T-cell (primary cell): ENCODE data around the gene CCNY. TPM values are rescaled to one million over a fixed set of nuclear protein-coding genes. Genes with fewer than 3 reads are reported as not detected.
"Not testable (repeated sequence)": the region's sequence is repeated elsewhere in the genome, so short reads cannot be mapped to it uniquely, and the experiment has no call there.

ENCODE experiments used
- ATAC-seq, 4 experiments: fragments of 200-7000 bp in 3 of 4; fragments of 150-1000 bp in 1 of 4; cut with Tn5 transposase; replicated peaks in 1 of 4; 1 replicate in 3 of 4; 2 replicates in 1 of 4; pipeline ENCODE4 v1.10.0; 2021; ENCODE audit warnings: moderate library complexity in 3 of 4, mild to moderate bottlenecking in 2 of 4, moderate number of reproducible peaks in 1 of 4
- CTCF ChIA-PET, 2 donors: fragments of 300-600 bp; sonication (Branson Sonifier 250); formaldehyde crosslinking; loops; one replicate each; lab custom pipeline; 2022; ENCODE audit warnings: antibody characterized with exemption in 2 of 2; lab: Charles Lee
- POLR2A ChIA-PET, 2 donors: fragments of 300-600 bp; sonication (Branson Sonifier 250); formaldehyde crosslinking; loops; one replicate each; lab custom pipeline; 2022; ENCODE audit warnings: antibody characterized with exemption in 2 of 2; lab: Charles Lee
- DNase-seq, 35 experiments: peaks; one replicate each; pipeline versions ENCODE4 v3.0.0 to v3.0.0-alpha.2; 2013 to 2023
- H3K27ac ChIP-seq: one replicate; pipeline ENCODE4 v1.5.1; 2013; ENCODE audit warnings: low read length
- H3K27me3 ChIP-seq, 2 experiments: replicated peaks in 1 of 2; 1 replicate in 1 of 2; 2 replicates in 1 of 2; pipeline versions ENCODE4 v1.6.1 to v1.7.0; 2013; ENCODE audit warnings: low read length in 1 of 2, mixed read lengths in 1 of 2; ENCODE audit not compliant: control insufficient read depth in 2 of 2, insufficient read depth in 2 of 2; ENCODE audit errors: extremely low read depth in 1 of 2
- H3K36me3 ChIP-seq, 2 donors: 1 replicate in 1 of 2; 2 replicates in 1 of 2; pipeline versions ENCODE4 v1.6.1 to v1.7.0; 2013; ENCODE audit warnings: low read length in 1 of 2; ENCODE audit not compliant: control insufficient read depth in 2 of 2, insufficient read depth in 1 of 2; ENCODE audit errors: extremely low read depth in 1 of 2
- H3K4me1 ChIP-seq, 2 experiments: 1 replicate in 1 of 2; 2 replicates in 1 of 2; pipeline versions ENCODE4 v1.6.1 to v1.7.0; 2013; ENCODE audit warnings: low read length in 2 of 2, mixed read lengths in 1 of 2; ENCODE audit not compliant: insufficient read depth in 2 of 2, control insufficient read depth in 1 of 2; ENCODE audit errors: extremely low read depth in 1 of 2
- H3K4me3 ChIP-seq, 2 donors: 1 replicate in 1 of 2; 2 replicates in 1 of 2; pipeline versions ENCODE4 v1.5.1 to v1.7.0; 2013; ENCODE audit warnings: mild to moderate bottlenecking in 2 of 2, low read length in 1 of 2, moderate library complexity in 1 of 2; ENCODE audit not compliant: control insufficient read depth in 1 of 2; ENCODE audit errors: extremely low read depth in 1 of 2
- H3K9me3 ChIP-seq: 2 replicates; pipeline ENCODE4 v1.7.0; 2013
- H3K27ac Mint-ChIP-seq, 2 donors: one replicate each; pipeline ENCODE4 v1.8.0; 2020 to 2021; ENCODE audit warnings: mild to moderate bottlenecking in 2 of 2, mixed read lengths in 2 of 2
- H3K27me3 Mint-ChIP-seq, 2 donors: one replicate each; pipeline ENCODE4 v1.8.0; 2021 to 2022; ENCODE audit warnings: mixed read lengths in 2 of 2
- H3K36me3 Mint-ChIP-seq: one replicate; pipeline ENCODE4 v1.8.0; 2021; ENCODE audit warnings: mixed read lengths
- H3K4me1 Mint-ChIP-seq, 3 donors: one replicate each; pipeline ENCODE4 v1.8.0; 2020 to 2022; ENCODE audit warnings: mixed read lengths in 3 of 3, mild to moderate bottlenecking in 1 of 3
- H3K4me3 Mint-ChIP-seq, 3 donors: one replicate each; pipeline ENCODE4 v1.8.0; 2020 to 2022; ENCODE audit warnings: mild to moderate bottlenecking in 3 of 3, mixed read lengths in 3 of 3, moderate library complexity in 3 of 3
- H3K9me3 Mint-ChIP-seq, 3 donors: one replicate each; pipeline ENCODE4 v1.8.0; 2020 to 2022; ENCODE audit warnings: mixed read lengths in 3 of 3
- WGBS: methylation state at CpG from one replicate; pipeline ENCODE4 v1.1.5; 2013; ENCODE audit warnings: missing lambda C conversion rate; ENCODE audit not compliant: insufficient coverage; 5-methylcytosine and 5-hydroxymethylcytosine counted together
- total RNA-seq, 35 experiments: library from RNA in 6 of 35; stranded (reverse) in 6 of 35; fragments of 120-200 nt in 1 of 35; gene quantifications; one replicate each; pipeline versions ENCODE4 v1.2.1 to v1.2.4 and lab custom pipeline; 2013 to 2026

CCNY gene
- total RNA-seq, 5 donors from 2014 or later (not counting 1 experiment from before 2014, with no cell fraction given) = 62.5 to 75.2 (median 62.8) TPM

- H3K27me3 Mint-ChIP-seq, H3K27ac Mint-ChIP-seq, POLR2A ChIA-PET, H3K4me1 ChIP-seq, H3K9me3 ChIP-seq, H3K27ac ChIP-seq, CTCF ChIA-PET, H3K27me3 ChIP-seq, H3K4me3 ChIP-seq, H3K4me3 Mint-ChIP-seq, ATAC-seq, DNase-seq: not testable (repeated sequence)
- Mint-ChIP-seq H3K4me1 (peaks cover 26 to 37% (median 36%) of the 10 kb centered on the region in 3 donors), H3K9me3 (peaks cover 18 to 30% (median 21%) of the 10 kb centered on the region in 3 donors), H3K36me3 (peaks cover 83% of the 10 kb centered on the region)
- no CpG with 5 or more reads among the region's 3 CpGs for WGBS
- H3K36me3 ChIP-seq = peaks cover 10 to 32% of the 10 kb centered on the region in 2 donors
Observed at GRCh38 chr10:35537925-35538324, 201.6 kb downstream of the CCNY start.

DNA sequence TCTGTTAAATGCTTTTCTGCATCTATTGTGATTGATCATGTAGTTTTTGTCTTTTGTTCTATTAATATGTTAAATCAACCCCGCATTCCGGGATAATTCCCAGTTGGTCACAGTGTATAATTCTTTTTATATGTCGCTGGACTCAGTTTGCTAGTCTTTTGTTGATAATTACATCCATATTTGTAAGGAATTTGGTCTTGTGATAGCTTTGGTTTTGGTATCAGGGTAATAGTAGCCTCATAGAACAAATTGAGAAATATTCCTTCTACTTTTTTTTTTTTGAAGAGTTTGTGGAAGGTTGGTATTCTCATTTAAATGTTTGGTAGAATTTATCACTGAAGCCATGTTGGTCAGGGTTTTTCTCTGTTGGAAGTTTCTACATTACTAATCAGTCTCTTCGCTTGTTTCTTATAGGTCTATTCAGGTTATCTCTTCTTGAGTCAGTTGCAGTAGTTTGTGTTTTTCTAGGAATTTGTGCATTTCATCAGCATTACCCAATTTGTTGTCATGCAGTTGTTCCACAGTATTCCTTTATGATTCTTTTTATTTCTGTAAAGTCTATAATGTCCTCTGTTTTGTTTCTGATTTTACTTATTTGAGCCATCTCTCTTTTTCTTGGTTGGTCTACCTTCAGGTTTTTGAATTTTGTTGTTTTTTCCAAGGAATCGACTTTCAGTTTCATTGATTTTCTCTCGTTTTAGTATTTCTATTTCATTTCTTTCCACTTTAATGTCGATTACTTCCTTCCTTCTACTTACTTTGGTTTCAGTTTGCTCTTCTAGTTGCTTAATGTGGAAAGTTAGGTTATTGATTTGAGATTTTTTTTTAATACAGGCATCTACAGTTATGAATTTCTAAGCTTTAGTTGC, 204.2 kb downstream of the CCNY start:
- DNase-seq = no peak
- H3K4me3 ChIP-seq = no peak overlapping the region
- WGBS = no CpG with 5 or more reads among the region's 7 CpGs
- peaks cover 3 to 9% of the 10 kb centered on the region in 2 donors for H3K36me3 ChIP-seq
- no peaks in the 10 kb centered on the region for H3K4me1 ChIP-seq
- peaks cover 3% of the 10 kb centered on the region for H3K9me3 ChIP-seq
- peaks cover 26 to 37% (median 36%) of the 10 kb centered on the region in 3 donors for H3K4me1 Mint-ChIP-seq
- H3K27me3 Mint-ChIP-seq = no peaks in the 10 kb centered on the region
- H3K27ac ChIP-seq = no peak overlapping the region
- peaks cover 6 to 15% (median 6%) of the 10 kb centered on the region in 3 donors for H3K9me3 Mint-ChIP-seq
- CTCF ChIA-PET = no interaction called here
- no peak overlapping the region for H3K4me3 Mint-ChIP-seq
- peaks cover 67% of the 10 kb centered on the region for H3K36me3 Mint-ChIP-seq
- H3K27ac Mint-ChIP-seq = peak overlapping the region; percentile 35 to 47
- no peak for ATAC-seq
- no peaks in the 10 kb centered on the region for H3K27me3 ChIP-seq
- POLR2A ChIA-PET = no interaction called here

- peaks cover 0 to 6% (median 4%) of the 10 kb centered on the region in 3 donors for H3K9me3 Mint-ChIP-seq
- Histone ChIP-seq H3K36me3 (peaks cover 3 to 6% of the 10 kb centered on the region in 2 donors), H3K27me3 (no peaks in the 10 kb centered on the region), H3K9me3 (no peaks in the 10 kb centered on the region), H3K4me3 (no peak overlapping the region), H3K4me1 (no peaks in the 10 kb centered on the region), H3K27ac (no peak overlapping the region)
- H3K4me3 Mint-ChIP-seq = no peak overlapping the region
- POLR2A ChIA-PET = no interaction called here
- peaks cover 57% of the 10 kb centered on the region for H3K36me3 Mint-ChIP-seq
- peaks cover 22 to 34% (median 31%) of the 10 kb centered on the region in 3 donors for H3K4me1 Mint-ChIP-seq
- ATAC-seq (no peak), DNase-seq (no peak)
- no peaks in the 10 kb centered on the region for H3K27me3 Mint-ChIP-seq
- no peak overlapping the region for H3K27ac Mint-ChIP-seq
- CTCF ChIA-PET = no interaction called here
- no CpG with 5 or more reads among the region's 1 CpG for WGBS
Observed at GRCh38 chr10:35541720-35542119, 205.4 kb downstream of the CCNY start.

DNA sequence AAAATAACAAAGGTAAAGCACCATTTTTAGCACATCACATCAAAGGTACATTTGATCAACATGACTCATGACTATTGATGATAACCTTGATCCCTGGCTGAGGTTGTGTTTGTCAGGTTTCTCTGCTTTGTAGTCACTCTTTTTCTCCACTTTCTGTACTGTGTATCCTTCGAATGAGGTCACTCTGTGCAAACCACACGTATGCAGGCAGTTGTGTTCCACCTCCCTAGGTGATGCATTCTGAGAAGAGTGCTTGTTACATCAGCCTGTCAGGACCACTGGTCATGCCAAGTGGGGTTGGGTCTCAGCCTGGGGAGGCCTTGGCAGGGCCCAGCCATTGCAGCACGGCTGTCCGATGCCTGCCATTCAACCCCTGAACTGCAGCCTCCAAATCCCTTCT, 206.0 kb downstream of the CCNY start:
- peaks cover 21 to 34% (median 31%) of the 10 kb centered on the region in 3 donors for H3K4me1 Mint-ChIP-seq
- Histone ChIP-seq H3K9me3 (no peaks in the 10 kb centered on the region), H3K27me3 (no peaks in the 10 kb centered on the region), H3K27ac (no peak overlapping the region), H3K4me1 (no peaks in the 10 kb centered on the region), H3K4me3 (no peak overlapping the region), H3K36me3 (peaks cover 3 to 4% of the 10 kb centered on the region in 2 donors)
- ATAC-seq (no peak), DNase-seq (no peak)
- H3K4me3 Mint-ChIP-seq = no peak overlapping the region
- 77% methylated on average over 2 of the region's 4 CpGs for WGBS
- POLR2A ChIA-PET = no interaction called here
- no peak overlapping the region for H3K27ac Mint-ChIP-seq
- CTCF ChIA-PET = no interaction called here
- H3K36me3 Mint-ChIP-seq = peaks cover 57% of the 10 kb centered on the region
- H3K9me3 Mint-ChIP-seq = peaks cover 0 to 6% (median 4%) of the 10 kb centered on the region in 3 donors
- no peaks in the 10 kb centered on the region for H3K27me3 Mint-ChIP-seq

GRCh38 chr10:35545079-35545657, 208.9 kb downstream of the CCNY start:
- no peaks in the 10 kb centered on the region for H3K9me3 ChIP-seq
- no peak overlapping the region for H3K27ac ChIP-seq
- no peaks in the 10 kb centered on the region for H3K4me1 ChIP-seq
- ATAC-seq (no peak), DNase-seq (no peak)
- Mint-ChIP-seq H3K36me3 (peaks cover 41% of the 10 kb centered on the region), H3K4me1 (peaks cover 8 to 16% (median 8%) of the 10 kb centered on the region in 3 donors), H3K27me3 (no peaks in the 10 kb centered on the region), H3K4me3 (no peak overlapping the region), H3K27ac (no peak overlapping the region), H3K9me3 (no peaks in the 10 kb centered on the region)
- no peak overlapping the region for H3K4me3 ChIP-seq
- WGBS = 93% methylated on average over 10 of the region's 10 CpGs
- CTCF ChIA-PET = no interaction called here
- POLR2A ChIA-PET = interaction anchor here in 1 of 2 donors (0.5 kb wide), 1 partner anchor 469 kb away, joined by 4 read pairs; no protein-coding TSS in a partner anchor
- H3K27me3 ChIP-seq = no peaks in the 10 kb centered on the region
- H3K36me3 ChIP-seq = peaks cover 5 to 8% of the 10 kb centered on the region in 2 donors

DNA sequence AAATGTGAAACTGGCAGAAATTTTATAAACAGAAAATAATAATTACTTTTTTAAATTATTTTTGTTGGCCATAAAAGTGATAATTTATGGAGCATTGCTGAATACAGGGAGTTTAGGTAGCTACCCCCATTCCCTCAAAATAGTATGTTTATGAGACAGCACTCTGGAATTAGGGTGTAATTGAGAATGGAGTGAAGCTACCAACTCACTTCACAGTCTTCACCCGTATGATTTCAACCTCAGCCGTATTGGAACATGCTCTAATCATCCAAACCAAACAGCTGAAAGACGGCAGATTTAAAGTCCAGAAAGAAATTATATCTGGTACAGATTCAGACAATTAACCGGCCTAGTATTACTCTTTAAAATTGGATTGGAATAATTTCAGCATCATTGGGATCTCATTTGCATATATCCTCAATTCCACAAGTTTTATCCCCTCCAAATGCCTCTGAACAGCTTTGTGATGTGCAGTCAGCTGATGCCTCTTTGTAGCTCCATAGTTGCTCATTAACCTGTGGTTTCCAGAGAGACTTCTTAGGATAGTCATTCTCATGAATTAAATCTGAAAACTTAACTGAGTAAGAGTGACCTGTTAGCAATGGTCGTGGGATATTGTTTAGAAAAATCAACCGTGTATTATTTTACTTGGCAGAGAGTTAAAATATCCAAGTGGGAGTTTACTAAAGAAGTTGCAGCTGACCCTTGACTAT, 209.7 kb downstream of the CCNY start:
- Mint-ChIP-seq H3K4me1 (peaks cover 0 to 8% (median 7%) of the 10 kb centered on the region in 3 donors), H3K27me3 (no peaks in the 10 kb centered on the region), H3K4me3 (no peak overlapping the region), H3K36me3 (peaks cover 44% of the 10 kb centered on the region), H3K27ac (no peak overlapping the region), H3K9me3 (no peaks in the 10 kb centered on the region)
- ATAC-seq = no peak
- ChIA-PET POLR2A (interaction anchor here in 1 of 2 donors (0.5 kb wide), 1 partner anchor 470 kb away, joined by 4 read pairs; no protein-coding TSS in a partner anchor), CTCF (no interaction called here)
- Histone ChIP-seq H3K27me3 (no peaks in the 10 kb centered on the region), H3K27ac (no peak overlapping the region), H3K4me1 (no peaks in the 10 kb centered on the region), H3K4me3 (no peak overlapping the region), H3K9me3 (no peaks in the 10 kb centered on the region), H3K36me3 (peaks cover 8 to 11% of the 10 kb centered on the region in 2 donors)
- WGBS = 83% methylated on average over 1 of the region's 6 CpGs
- DNase-seq = no peak
